Neural crest cell (in vitro differentiated cells): ENCODE data around the gene LUZP2. TPM values are rescaled to one million over a fixed set of nuclear protein-coding genes. Genes with fewer than 3 reads are reported as not detected.

Experiments used
- DNase-seq: peaks from one replicate; pipeline ENCODE4 v3.0.0; 2021; ENCODE audit warnings: low read depth, mixed read lengths, low spot score
- H3K27ac Mint-ChIP-seq: one replicate; pipeline ENCODE4 v1.8.0; 2021; ENCODE audit warnings: mild to moderate bottlenecking, mixed read lengths; ENCODE audit not compliant: unreplicated experiment
- H3K27me3 Mint-ChIP-seq: 2 replicates; pipeline ENCODE4 v1.8.0; 2021; ENCODE audit warnings: low read depth, mild to moderate bottlenecking, mixed read lengths
- H3K36me3 Mint-ChIP-seq: 2 replicates; pipeline ENCODE4 v1.8.0; 2021; ENCODE audit warnings: low read depth, mild to moderate bottlenecking, mixed read lengths
- H3K4me1 Mint-ChIP-seq: 2 replicates; pipeline ENCODE4 v1.8.0; 2021; ENCODE audit warnings: mixed read lengths
- H3K4me3 Mint-ChIP-seq: one replicate; pipeline ENCODE4 v1.8.0; 2021; ENCODE audit warnings: mild to moderate bottlenecking, mixed read lengths
- H3K9me3 Mint-ChIP-seq: 2 replicates; pipeline ENCODE4 v1.8.0; 2021; ENCODE audit warnings: mixed read lengths
- total RNA-seq: library from RNA; stranded (reverse); gene quantifications from 2 replicates; pipeline ENCODE4 v1.2.1, GENCODE V29; 2021
- TF ChIP-seq, protein P1 (sequence below): fragments of 200-600 bp; sonication (generic); conservative IDR thresholded peaks from 2 replicates; pipeline ENCODE4 v1.5.0; 2021; ENCODE audit warnings: antibody characterized with exemption, mild to moderate bottlenecking

The LUZP2 gene
- total RNA-seq, 1 donor from 2014 or later: 0.28 TPM

DNA sequence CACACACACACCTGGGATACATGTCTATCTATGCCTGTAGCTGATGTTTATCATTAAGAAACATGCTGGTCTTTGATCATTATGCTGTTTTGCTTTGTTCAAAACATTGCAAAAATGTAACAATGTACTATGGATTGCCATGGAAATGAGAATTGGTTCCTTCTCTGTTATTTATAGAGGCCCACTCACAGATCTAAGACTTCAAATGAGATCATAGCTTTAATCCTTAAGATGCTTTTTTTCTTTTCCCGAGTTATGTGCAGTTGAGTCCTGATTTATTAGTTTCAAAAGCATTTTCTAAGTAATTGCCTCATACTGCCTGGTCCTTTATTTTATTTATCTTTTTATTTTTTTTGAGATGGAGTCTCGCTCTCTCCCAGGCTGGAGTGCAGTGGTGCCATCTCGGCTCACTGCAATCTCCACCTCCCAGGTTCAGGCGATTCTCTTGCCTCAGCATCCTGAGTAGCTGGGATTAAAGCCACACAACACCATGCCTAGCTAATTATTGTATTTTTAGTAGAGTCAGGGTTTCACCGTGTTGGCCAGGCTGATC is 131.4 kb downstream of the LUZP2 start:
- Mint-ChIP-seq H3K27me3 (no peaks in the 10 kb centered on the region), H3K27ac (no peak overlapping the region), H3K9me3 (no peaks in the 10 kb centered on the region), H3K4me3 (no peak overlapping the region), H3K4me1 (no peaks in the 10 kb centered on the region), H3K36me3 (no peaks in the 10 kb centered on the region)
- TF ChIP-seq, protein P1, sequence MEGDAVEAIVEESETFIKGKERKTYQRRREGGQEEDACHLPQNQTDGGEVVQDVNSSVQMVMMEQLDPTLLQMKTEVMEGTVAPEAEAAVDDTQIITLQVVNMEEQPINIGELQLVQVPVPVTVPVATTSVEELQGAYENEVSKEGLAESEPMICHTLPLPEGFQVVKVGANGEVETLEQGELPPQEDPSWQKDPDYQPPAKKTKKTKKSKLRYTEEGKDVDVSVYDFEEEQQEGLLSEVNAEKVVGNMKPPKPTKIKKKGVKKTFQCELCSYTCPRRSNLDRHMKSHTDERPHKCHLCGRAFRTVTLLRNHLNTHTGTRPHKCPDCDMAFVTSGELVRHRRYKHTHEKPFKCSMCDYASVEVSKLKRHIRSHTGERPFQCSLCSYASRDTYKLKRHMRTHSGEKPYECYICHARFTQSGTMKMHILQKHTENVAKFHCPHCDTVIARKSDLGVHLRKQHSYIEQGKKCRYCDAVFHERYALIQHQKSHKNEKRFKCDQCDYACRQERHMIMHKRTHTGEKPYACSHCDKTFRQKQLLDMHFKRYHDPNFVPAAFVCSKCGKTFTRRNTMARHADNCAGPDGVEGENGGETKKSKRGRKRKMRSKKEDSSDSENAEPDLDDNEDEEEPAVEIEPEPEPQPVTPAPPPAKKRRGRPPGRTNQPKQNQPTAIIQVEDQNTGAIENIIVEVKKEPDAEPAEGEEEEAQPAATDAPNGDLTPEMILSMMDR: no peak
- DNase-seq: no peak

DNA sequence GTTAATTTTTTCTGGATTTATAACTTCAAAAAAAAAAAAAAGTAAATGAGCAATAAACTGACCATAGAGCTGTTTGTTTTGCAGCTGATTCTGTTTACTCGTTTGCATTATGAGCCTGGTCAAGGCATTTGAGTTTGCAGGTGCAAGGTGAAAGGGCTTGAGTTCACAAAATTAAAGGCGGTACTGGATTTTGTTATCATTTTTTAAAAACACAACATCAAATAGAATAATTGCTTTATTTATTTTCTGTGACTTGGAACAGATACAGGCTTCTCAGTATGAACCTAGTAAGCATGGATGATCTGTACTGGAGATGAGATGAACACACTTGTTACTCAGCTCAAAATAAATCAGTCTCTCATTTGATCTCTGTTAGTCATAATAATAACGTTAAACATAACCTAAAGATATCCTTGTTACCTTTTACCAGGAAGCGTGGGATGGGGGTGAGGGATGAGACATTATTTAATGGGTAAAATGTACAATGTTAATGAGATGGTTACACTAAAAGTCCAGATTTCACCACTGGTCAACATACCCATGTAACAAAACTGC is 137.8 kb downstream of the LUZP2 start:
- Mint-ChIP-seq H3K36me3 (no peaks in the 10 kb centered on the region), H3K9me3 (no peaks in the 10 kb centered on the region), H3K4me1 (no peaks in the 10 kb centered on the region), H3K27me3 (no peaks in the 10 kb centered on the region), H3K27ac (no peak overlapping the region), H3K4me3 (no peak overlapping the region)
- DNase-seq: no peak
- TF ChIP-seq, protein P1: no peak

DNA sequence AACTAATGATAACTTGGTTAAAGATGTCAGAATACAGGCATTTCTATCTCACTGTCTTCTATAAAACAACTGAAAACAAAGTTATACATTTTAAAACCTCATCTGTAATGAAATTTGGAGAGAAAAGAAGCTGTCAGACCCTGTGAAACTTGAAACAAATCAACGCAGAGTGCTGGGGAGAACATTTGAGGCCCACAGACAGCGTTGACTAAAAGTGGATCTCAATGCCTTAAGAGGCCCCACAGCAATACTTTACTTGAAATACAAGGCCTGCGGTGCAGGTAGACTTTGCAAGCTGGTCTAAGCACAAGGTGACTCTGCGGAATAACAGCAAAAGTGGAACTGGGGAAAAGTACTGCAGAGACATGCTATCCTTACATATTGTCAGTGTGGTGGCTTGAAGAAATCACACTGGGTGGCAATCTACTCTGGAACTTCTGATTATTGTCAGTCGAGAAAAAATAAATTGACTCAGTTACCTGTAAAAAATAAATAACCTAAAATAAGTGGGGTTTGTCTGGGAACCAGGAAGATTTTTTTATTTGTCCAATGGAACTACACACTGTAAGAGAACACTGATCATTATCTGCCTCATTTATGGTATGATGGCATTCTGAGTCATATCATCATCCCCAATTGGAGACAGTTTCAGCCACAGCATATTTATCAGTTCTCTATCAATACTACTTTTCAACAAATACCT is 138.9 kb downstream of the LUZP2 start:
- H3K27ac Mint-ChIP-seq: no peak overlapping the region
- H3K9me3 Mint-ChIP-seq: no peaks in the 10 kb centered on the region
- no peaks in the 10 kb centered on the region for H3K27me3 Mint-ChIP-seq

DNA sequence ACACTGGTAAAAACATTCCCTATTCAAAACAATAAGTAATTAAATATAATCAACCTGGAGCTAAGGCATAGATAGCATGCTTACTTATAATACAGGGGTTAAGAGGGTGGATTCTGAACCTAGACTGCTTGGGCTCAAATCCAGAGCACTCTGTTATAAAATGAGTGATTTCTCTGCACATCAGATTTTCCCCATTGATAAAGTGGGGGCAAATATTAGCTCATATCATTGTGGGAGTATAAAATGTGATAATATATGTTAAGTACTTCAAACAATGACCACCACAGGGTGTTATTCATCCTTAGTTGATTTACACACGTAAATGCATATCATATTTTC is 139.4 kb downstream of the LUZP2 start:
- H3K27ac Mint-ChIP-seq: no peak overlapping the region
- no peaks in the 10 kb centered on the region for H3K9me3 Mint-ChIP-seq

More for the DNA sequence above, 138.9 kb downstream of the LUZP2 start:
- DNase-seq: no peak
- Mint-ChIP-seq H3K36me3 (no peaks in the 10 kb centered on the region), H3K4me3 (no peak overlapping the region), H3K4me1 (no peaks in the 10 kb centered on the region)
- TF ChIP-seq, protein P1: no peak

DNA sequence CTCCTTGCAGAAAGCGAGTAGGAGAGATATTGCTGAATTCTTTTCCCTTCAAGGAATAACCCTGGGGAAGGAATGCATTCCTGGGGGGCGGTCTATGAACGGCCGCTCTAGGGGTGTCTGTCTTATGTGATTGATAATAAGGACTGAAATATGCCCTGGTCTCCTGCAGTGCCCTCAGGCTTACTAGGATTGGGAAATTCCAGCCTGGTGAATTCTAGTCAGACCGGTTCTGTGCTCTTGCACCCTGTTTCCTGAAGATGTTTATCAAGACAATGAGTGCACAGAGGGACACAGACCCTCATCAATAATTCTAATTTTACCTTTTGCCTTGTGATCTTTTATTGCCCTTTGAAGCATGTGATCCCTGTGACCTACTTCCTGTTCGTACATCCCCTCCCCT is 140.7 kb downstream of the LUZP2 start:
- H3K27ac Mint-ChIP-seq: no peak overlapping the region
- DNase-seq: no peak
- no peaks in the 10 kb centered on the region for H3K27me3 Mint-ChIP-seq

More for the DNA sequence above, 139.4 kb downstream of the LUZP2 start:
- no peaks in the 10 kb centered on the region for H3K27me3 Mint-ChIP-seq
- TF ChIP-seq, protein P1: no peak
- no peak for DNase-seq
- H3K4me3 Mint-ChIP-seq: no peak overlapping the region
- H3K4me1 Mint-ChIP-seq: no peaks in the 10 kb centered on the region
- H3K36me3 Mint-ChIP-seq: no peaks in the 10 kb centered on the region

More for the DNA sequence above, 140.7 kb downstream of the LUZP2 start:
- H3K4me1 Mint-ChIP-seq: no peaks in the 10 kb centered on the region
- TF ChIP-seq, protein P1: no peak
- H3K36me3 Mint-ChIP-seq: no peaks in the 10 kb centered on the region
- no peaks in the 10 kb centered on the region for H3K9me3 Mint-ChIP-seq
- H3K4me3 Mint-ChIP-seq: no peak overlapping the region
